Fibroblast of lung (primary cell): Measurements from ENCODE around the gene MIER2.

Source experiments
- CTCF ChIP-seq, 2 donors: IDR thresholded peaks in 1 of 2; conservative IDR thresholded peaks in 1 of 2; 1 replicate in 1 of 2; 2 replicates in 1 of 2; pipeline ENCODE4 v1.5.1; 2011 to 2012; ENCODE audit warnings: low read length in 2 of 2, control low read depth in 1 of 2, inconsistent platforms in 1 of 2, low read depth in 1 of 2, mild to moderate bottlenecking in 1 of 2
- EZH2 ChIP-seq: IDR thresholded peaks from 2 replicates; pipeline ENCODE4 v1.5.1; 2012; ENCODE audit warnings: low read length, control low read depth, mild to moderate bottlenecking; ENCODE audit errors: missing control alignments

DNA sequence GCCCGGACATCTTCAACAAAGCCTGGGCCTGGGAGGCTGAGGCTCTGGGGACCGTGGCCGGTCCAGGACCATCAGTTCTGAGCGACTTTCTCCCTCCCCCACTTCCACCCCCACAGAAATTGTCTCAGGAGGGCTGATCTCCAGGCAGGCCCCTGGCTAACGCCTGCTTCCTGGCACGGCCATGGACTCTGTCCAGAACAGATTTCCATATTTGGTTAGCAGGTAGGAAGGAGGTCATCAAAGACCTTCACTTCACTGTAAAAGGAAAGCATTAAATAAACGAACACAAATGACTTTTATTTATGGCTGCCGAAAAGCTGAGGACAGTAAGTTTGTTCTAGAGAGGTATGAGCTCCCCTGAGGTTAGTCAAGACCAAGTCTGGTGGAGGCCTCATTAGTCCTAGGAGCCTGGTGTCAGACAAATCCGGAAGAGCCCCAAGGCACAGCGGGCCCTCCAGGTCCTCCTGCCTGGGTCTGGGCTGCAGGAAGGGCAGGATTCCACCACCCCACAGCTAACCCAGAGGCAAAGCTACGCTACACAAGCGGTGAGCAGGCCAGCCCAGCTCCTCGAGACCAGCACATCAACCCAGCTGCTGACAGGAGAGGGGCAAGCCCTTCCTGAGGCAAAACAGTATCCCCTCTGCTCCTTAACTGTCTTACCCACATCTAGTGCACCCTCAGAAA lies 48.8 kb downstream of the MIER2 start:
- TF ChIP-seq EZH2 (no peak), CTCF (conservative IDR thresholded peaks at IDR 0.05 in 1 of 2, IDR thresholded peaks at IDR 0.05 in 1 of 2; ENCODE audit: low read depth in 1 of 2, low read length in 2 of 2) (no peak)
